Islet precursor cell (in vitro differentiated cells): Measurements from ENCODE around the gene CAPRIN1.
A peak's percentile ranks its signal among the peaks of the same experiment; 100 is the strongest.

Source experiments
- DNase-seq: peaks from one replicate; pipeline ENCODE4 v3.0.0-alpha.2; 2018

CAPRIN1 gene, protein sequence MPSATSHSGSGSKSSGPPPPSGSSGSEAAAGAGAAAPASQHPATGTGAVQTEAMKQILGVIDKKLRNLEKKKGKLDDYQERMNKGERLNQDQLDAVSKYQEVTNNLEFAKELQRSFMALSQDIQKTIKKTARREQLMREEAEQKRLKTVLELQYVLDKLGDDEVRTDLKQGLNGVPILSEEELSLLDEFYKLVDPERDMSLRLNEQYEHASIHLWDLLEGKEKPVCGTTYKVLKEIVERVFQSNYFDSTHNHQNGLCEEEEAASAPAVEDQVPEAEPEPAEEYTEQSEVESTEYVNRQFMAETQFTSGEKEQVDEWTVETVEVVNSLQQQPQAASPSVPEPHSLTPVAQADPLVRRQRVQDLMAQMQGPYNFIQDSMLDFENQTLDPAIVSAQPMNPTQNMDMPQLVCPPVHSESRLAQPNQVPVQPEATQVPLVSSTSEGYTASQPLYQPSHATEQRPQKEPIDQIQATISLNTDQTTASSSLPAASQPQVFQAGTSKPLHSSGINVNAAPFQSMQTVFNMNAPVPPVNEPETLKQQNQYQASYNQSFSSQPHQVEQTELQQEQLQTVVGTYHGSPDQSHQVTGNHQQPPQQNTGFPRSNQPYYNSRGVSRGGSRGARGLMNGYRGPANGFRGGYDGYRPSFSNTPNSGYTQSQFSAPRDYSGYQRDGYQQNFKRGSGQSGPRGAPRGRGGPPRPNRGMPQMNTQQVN

DNA sequence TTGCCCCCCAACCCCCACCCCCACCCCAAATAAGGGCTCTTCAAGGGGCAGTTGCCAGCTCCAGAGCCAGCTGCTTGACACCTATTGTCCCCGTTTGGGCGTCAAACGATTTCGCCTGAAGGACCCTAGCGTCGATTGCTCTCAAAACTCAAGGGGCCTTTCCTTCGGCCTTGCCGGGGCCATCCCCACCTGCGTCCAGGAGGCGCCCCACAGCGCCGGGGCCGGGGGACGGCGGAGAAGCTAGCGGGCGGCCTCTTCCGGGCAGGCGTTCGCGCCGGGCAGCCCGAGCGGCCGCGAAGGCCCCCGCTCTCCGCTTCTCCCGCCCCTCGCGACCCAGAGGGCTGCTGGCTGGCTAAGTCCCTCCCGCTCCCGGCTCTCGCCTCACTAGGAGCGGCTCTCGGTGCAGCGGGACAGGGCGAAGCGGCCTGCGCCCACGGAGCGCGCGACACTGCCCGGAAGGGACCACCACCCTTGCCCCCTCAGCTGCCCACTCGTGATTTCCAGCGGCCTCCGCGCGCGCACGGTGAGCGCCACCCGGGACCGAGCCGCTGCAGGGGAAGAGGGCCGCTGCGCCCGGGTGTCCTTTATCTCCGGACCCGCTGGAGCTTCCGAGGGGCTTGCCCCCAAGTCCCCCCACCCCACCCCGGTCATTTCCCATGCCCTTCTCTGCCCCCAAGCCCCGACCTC, at the start of gene CAPRIN1:
Gene CAPRIN1, plus strand, starts transcription at position 383 of the 687 bp plus-strand sequence. CDS start 690 bp downstream, outside the sequence.
- peak; percentile 97 for DNase-seq

DNA sequence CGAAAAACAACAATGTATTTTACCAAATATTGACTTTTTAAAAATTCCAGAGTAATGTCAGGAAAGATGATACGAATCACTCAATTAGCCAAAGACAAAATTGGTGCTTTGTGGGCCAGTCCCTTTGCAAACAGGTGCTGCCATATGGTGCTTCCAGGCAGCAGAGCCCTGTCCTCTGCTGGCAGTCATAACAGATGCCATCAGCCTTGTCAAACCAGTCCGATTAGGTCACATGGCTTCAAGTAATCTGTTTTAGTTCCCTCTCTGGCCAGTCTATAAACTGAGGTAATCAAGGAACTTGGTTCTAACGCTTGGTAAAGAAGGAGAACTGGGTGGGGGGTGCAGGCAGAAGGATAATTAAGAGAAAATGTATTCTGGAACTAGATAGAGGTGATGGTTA, 49.1 kb upstream of the CAPRIN1 start:
- DNase-seq = no peak

DNA sequence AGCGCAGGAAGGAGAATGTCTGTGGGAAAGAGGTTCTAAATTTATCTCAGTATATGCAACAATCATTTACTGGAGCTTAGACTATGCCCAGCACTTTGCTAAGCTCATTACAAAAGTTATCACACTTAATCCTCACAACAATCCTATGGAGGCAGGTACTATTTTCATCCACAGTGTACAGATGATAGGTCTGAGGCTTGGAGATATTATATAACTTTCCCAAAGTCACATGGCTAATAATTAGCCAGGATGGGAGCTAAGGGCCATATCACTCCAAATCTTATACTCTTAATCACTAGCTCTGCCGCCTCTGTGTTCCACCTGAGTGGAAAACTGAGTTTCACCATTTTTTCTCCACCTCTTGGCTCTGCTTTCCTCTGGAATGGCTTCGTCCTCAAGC, 47.3 kb upstream of the CAPRIN1 start:
- no peak for DNase-seq

DNA sequence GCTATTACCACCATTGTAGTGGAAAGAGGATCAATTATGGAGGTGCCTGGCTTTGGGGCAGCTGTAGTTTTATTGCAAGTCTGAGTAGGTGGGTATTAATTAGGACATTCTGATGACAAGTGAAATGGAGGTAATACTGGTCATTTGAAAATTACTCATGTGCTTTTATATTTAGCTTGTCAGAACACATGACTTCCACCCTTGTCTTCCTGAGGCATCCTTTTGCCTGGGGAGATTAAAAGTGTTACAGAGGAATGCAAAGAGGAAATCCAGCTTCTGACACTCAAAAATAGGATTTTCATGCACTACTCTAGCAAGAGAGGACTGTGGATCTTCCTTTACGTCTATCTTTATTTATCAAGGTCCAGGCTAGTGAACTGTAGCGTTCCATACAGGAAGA, 44.7 kb upstream of the CAPRIN1 start:
- no peak for DNase-seq

DNA sequence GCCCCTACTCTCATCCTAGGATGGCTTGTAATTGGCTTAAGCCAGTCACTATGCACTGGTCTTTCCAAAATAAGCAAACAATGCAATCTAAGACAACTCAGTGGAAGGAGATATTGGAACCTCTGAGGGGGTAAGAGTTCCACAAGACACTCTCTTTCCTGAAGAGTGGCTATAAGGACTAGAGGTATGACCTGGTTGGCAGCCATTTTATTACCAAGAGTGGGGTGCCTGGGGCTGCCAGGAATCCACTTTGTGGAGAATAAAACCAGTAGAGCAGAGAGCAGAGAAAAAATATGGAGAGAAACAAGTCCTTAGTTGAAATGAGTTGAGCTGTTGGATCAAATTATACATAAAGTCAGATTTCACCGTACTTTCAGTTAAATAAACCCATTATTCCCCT, 38.8 kb upstream of the CAPRIN1 start:
- no peak for DNase-seq

DNA sequence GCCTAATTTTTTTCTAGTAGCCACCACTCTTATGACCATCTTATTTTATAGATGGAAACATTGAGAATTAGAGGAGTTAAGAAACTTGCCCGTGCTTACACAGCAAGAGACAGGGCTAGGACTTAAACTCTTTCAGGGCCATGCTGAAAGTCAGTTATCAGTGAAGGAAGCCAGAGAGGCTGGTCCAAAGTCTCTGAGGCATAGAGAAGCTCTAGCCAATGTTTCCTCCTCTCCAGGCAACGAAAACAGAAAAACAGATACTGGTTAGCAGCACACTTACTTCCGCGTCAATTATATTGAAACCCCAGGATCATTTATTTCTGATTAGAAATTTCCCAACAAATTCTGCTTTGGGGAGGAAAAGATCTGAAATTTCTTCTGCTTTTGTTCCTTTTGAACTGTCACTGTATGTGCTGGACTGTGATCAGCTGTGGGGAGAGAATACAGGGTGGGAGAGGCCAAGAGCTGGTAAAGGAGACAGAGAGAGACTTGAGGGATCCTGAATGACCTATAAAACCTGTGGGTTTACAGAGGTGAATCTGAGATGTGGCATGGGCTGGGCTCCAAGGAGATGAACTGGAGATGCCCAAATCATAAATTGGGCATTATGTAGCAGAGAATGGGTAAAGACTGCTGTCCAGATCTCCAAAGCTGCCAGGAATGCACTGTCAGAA, 37.5 kb upstream of the CAPRIN1 start:
- no peak for DNase-seq

DNA sequence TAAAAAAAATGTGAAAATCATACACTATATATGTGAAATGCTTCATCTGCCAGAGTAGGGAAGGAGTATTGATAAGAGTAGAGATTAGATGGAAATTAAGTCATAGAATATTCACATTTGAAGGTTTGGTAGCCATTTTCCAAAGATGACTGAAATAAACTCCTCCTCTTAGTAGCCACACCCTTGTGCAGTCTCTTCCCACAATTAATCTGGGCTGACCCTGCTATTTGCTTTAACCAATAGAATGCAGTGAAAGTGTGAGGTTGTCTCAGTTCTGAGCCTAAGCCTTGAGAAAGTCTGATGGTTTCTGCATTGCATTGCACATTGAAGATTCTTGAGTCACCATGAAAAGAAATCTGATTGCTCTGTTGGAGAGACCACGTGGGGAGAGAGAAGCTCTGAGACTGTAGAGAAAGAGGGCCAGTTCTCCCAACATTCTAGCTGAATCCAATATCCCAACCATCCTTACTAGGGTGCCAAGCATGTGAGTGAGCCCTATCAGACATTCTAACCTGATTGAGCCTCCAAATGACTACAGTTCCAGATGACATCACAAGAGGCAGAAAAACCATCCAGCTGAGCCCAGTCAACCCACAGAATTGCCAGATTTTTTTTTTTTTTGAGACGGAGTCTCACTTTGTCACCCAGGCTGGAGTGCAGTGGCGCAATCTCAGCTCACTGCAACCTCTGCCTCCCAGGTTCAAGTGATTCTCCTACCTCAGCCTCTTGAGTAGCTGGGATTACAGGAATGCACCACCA, 29.4 kb upstream of the CAPRIN1 start:
- DNase-seq = no peak

DNA sequence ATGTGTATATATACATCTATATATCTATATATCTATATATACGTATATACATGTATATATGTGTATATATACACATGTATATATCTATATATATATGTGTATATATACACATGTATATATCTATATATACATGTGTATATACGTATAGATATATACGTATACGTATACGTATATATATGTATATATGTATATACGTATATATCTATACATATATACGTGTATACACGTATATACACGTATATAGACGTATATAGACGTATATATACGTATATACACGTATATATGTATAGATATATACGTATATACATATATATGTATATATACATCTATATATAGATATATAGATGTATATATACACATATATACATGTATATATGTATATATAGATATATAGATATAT, 25.1 kb upstream of the CAPRIN1 start:
- no peak for DNase-seq

DNA sequence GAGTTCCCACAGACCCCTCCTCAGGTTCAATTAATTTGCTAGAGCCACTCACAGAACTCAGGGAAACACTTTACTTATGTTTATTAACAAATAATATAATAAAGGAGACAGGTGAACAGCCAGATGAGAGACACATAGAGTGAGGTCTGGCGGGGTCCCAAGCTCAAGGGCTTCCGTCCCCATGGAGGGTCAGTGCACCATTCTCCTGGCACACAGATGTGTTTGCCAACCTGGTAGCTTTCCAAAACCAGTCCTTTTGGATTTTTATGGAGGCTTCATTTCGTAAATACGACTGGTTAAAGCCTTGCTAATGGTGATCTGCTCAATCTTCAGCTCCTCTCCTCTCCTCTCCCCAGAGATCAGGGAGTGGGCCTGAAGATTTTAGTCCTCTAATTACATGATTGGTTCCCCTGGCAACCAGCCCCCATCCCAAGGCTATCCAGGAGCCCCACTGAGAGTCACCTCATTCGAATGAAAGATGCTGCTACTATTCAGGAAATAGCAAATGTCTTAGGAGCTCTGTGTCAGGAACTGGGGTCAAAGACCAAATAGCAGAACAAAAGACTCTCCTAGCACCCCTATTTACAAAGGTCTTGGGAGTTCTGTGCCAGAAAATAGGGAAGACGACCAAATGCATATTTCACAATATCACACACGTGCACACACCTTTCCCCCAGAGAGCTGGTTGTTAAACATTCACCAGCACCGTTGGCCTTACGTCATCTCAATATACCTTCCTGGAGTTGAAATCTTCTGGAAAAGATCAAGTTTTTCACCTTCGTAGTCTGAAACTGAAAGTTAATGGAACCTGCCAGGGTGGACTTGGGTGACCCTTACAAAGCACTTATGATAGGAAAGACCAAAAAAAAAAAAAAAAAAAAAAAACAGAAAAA, 23.8 kb upstream of the CAPRIN1 start:
- DNase-seq = no peak

DNA sequence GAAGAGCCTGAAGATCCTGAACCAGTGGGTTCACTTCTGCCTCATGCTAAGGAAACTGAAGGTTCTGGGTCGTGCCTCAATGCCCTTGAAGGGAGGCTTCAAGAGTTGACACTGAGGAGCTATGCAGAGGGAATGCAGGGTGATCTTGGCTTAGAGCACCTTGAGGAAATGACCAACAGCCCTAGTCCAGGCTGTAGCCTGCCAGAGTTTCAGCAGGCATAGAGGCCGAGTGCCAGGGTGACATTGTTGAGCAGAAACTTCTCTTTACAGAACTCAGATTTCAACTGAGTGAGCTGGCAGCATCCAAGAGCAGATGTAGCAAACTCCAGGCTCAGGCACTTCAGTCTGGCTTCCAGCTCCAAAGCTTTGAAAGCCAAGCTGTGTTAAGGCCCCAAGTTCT, 23.1 kb upstream of the CAPRIN1 start:
- no peak for DNase-seq

DNA sequence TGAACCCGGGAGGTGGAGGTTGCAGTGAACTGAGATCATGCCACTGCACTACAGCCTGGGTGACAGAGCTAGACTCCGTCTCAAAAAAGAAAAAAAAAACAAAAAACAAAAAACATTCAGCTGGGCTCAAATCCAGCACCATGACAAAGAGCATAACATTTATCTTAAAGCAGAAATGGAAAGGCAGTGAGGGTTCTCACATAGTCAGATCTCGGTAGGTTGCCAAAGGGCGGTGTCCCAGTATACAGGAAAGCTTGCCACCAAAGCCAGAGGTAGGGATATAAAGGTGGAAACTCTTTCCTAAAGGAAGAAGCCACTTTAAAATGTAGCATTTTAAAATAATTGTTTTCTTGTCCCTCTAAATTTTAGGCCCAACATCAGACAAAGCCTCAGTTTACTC, 22.4 kb upstream of the CAPRIN1 start:
- DNase-seq = no peak

DNA sequence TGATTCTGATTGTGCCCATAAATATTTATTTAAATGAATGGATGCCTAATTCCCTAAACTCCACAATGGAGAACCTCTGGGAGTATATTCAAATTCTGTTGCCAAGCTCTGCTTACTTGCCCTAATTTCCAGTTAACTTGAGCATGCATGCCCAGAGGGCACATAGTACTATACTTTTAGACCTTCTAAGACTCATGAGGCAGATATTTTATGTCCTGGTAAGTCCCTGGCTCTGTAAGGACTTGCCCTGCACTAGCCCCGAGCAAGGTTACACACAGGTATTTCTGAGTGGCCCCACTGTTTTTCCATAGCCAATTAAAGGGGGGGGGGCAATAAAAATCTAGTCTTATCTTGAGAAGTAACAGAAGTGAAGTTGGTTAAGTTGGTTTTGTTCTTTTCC, 21.1 kb upstream of the CAPRIN1 start:
- peak; percentile 65 for DNase-seq

DNA sequence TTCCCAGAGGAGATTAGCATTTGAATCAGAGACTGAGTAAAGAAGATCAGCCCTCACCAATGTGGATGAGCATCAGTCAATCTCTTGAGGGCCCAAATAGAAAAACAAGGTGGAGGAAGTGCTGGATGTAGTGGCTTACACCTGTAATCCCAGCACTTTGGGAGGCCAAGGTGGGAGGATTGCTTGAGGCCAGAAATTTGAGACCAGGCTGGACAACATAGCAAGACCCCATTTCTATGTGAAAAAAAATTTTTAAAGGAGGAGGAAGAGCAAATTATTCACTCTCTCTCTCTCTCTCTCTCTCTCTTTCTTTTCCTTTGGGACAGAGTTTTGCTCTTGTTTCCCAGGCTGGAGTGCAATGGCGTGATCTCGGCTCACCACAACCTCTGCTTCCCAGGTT, 18.1 kb upstream of the CAPRIN1 start:
- no peak for DNase-seq

DNA sequence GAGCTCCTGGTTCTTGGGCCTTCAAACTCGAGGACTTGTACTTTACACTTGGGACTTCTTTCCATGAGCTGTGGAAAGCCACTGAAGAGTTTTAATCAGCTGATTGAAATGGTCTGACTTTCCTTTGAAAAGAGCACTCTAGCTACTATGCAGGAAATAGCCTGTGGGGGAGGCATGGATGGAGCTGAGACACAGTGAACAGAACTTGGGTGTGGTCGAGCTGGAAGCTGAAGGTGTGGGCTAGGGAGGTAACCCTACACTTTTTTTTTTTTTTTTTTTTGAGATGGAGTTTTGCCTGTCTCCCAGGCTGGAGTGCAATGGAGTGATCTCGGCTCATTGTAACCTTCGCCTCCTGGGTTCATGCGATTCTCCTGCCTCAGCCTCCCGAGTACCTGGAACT, 17.5 kb upstream of the CAPRIN1 start:
- no peak for DNase-seq

DNA sequence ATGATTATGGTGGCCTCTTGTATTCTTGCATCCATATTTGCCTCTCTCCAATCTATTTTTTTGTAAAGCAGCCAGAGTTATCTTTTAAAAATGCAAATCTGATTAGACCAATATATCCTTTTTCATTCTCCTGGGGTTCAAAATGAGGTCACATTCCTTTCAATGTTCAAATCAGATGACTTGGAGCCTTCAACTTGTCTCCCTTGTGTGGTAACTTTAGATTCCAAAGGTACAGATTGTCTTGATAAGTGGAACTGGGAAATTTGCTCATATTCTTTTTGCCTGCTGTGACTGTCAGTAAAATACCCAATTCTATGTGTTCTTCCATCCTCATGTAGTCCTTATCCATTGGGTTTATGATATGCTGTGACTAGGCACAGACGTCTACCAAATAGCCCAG, 15.1 kb upstream of the CAPRIN1 start:
- DNase-seq = no peak

DNA sequence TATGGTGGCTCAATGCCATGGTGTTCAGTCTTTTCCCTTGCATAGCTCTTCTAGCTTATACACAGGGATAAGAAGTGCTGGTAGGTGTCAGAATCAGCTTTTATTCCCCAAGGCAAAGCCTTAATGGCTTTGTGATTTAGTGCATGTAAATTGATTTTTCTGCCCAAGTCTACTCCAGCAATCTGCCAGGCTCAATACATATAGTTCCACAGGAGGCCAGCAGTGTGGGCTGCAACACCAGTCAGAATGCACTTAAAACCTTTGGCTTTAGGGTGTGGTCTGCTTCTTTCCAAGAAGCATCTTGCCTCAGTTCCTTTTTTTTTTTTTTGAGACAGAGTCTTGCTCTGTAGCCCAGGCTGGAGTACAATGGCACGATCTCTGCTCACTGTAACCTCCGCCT, 14.5 kb upstream of the CAPRIN1 start:
- DNase-seq = no peak

DNA sequence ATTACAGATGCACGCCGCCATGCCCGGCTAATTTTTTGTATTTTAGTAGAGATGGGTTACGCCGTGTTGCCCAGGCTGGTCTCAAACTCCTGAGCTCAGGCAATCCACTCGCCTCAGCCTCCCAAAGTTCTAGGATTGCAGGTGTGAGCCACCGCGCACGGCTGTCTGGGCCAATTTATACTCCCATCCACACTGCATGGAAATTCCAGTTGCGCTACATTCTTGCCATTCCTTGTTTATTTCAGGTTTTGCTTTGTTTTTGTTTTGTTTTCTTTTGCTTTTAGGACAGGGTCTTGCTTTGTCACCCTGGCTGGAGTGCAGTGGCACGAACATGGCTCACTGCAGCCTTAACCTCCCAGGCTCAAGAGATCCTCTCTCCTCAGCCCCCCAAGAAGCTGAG, 11.0 kb upstream of the CAPRIN1 start:
- no peak for DNase-seq

DNA sequence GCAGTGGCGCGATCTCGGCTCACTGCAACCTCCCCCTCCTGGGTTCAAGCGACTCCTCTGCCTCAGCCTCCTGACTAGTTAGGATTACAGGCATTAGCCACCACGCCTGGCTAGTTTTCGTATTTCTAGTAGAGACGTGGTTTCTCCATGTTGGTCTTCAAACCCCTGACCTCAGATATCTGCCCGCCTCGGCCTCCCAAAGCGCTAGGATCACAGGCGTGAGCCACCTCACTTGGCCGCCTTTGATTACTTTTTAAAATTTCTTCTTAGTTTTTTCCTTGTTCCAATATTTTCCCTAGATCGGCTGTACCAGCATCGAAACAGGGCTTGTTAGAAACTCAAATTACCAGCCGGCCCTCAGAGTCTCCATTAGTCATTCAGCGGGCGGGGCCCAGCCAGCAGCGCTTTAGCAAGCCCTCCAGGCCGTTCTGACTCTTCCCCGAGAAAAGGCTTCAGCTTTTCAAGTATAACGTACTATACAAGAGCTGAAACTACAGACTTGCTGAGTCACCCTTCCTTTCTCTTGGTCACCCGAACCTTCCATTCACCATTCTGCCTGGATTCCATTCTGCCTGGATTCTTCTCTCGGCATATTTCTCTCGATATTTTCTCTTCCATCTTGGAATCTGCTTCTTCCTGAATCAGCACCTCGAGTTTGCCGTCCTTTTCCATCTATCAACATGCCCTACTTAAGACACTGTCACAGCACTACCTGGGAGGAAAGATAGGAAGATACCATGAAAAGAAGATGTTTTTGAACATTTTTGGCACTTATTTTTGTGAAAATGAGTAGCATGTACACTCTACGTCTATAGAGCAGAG, 6.7 kb upstream of the CAPRIN1 start:
- DNase-seq = peak; percentile 93

DNA sequence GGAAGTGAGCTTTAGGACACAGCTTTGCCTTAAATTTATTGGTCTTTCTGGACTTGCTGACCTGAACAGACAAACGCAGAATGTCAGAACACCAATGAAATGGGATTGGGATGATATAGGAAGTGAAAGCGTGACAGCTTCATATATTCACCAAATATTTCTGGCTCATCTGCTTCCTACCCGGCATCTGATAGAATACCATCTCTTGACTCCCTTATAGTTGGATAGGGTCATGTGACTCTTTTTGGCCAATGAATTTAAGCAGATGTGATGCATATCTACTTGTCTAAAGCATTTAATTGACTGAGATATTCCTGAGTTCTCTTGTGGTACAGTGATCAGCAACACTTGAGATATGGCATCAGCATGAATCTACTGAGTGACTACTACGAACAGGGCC, 2.5 kb upstream of the CAPRIN1 start:
- no peak for DNase-seq

DNA sequence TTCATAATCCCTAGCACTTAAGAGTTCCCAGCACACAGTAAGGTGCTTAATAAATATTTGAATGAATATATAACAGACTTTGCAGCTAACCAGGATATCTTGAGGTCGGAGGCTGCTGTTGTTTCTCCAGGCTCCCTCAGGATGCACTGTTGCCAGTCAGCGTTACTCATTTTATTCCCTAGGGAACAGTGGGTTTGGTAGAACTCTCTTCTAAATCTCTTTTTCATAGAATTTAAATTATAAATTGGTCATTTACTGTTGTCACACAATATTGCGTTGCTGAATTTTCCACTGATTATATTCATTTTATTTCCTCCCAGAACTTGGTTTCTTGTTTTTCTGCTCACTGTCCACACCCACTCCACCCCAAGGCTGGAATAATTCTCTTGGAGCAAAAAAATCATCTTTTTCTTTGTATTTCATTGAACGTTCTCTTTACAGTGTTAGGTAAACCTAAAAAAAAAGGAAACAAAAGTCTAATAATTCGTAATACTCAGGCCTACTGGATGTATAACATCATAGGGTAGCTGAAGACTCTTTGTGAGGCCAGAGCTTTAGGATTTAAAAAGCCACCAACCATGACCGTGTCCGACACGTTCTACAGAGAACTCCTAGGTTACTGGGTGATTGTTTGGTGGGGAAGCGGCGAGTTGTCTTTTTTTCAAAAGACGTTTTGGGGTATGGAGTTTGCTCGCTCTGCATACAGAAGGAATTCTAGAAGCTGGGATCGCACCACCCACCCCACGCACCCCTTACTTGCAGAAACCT, 766 bp upstream of the CAPRIN1 start:
- DNase-seq = no peak
